Activated naive CD4-positive, alpha-beta T cell treated with anti-CD3 and anti-CD28 coated beads, Interleukin-2, amount 50 U/mL, for 72 hours (primary cell): ENCODE results near the gene DNM2. TPM values are rescaled to one million over a fixed set of nuclear protein-coding genes. Genes with fewer than 3 reads are reported as not detected.
"Not testable (repeated sequence)": the region's sequence is repeated elsewhere in the genome, so short reads cannot be mapped to it uniquely, and the experiment has no call there.

Source experiments
- ATAC-seq, 2 donors: fragments of 150-1000 bp; cut with Tn5 transposase; 2 replicates each; pipeline ENCODE4 v1.10.0; 2021; ENCODE audit warnings: mild to moderate bottlenecking in 2 of 2, moderate library complexity in 2 of 2
- DNase-seq, 2 donors: peaks; one replicate each; pipeline ENCODE4 v3.0.0; 2021 to 2022; ENCODE audit warnings: low spot score in 2 of 2
- H3K27ac Mint-ChIP-seq, 2 donors: one replicate each; pipeline ENCODE4 v1.8.0; 2022; ENCODE audit warnings: mild to moderate bottlenecking in 2 of 2, mixed read lengths in 2 of 2
- H3K36me3 Mint-ChIP-seq, 2 donors: one replicate each; pipeline ENCODE4 v1.8.0; 2022; ENCODE audit warnings: mixed read lengths in 2 of 2
- H3K9me3 Mint-ChIP-seq, 2 donors: one replicate each; pipeline ENCODE4 v1.8.0; 2022; ENCODE audit warnings: mixed read lengths in 2 of 2
- total RNA-seq, 2 donors: library from RNA; stranded (reverse); gene quantifications; one replicate each; pipeline ENCODE4 v1.2.3, GENCODE V29; 2022

DNM2 gene
- total RNA-seq, 2 donors from 2014 or later = 191 to 219 TPM

GRCh38 chr19:10863107-10863717, 145.3 kb downstream of the DNM2 start:
- no peaks in the 10 kb centered on the region for H3K36me3 Mint-ChIP-seq
- DNase-seq (no peak), ATAC-seq (peak in 1 of 2 donors; percentile 13)
- peak overlapping the region; percentile 48 to 65 for H3K27ac Mint-ChIP-seq
- no peaks in the 10 kb centered on the region for H3K9me3 Mint-ChIP-seq

GRCh38 chr19:10864538-10864899, 146.6 kb downstream of the DNM2 start:
- H3K36me3 Mint-ChIP-seq = no peaks in the 10 kb centered on the region
- H3K9me3 Mint-ChIP-seq = no peaks in the 10 kb centered on the region
- DNase-seq (peak; percentile 85 to 87), ATAC-seq (peak; percentile 93 to 95)
- peak overlapping the region in 1 of 2 donors; percentile 48 for H3K27ac Mint-ChIP-seq

- ATAC-seq = no peak
- DNase-seq = no peak
- no peaks in the 10 kb centered on the region for H3K36me3 Mint-ChIP-seq
- no peaks in the 10 kb centered on the region for H3K9me3 Mint-ChIP-seq
- no peak overlapping the region for H3K27ac Mint-ChIP-seq
Observed at GRCh38 chr19:10866495-10866894, 148.6 kb downstream of the DNM2 start.

GRCh38 chr19:10868872-10869547, 151.1 kb downstream of the DNM2 start:
- ATAC-seq (no peak), DNase-seq (no peak)
- Mint-ChIP-seq H3K36me3 (no peaks in the 10 kb centered on the region), H3K9me3 (no peaks in the 10 kb centered on the region), H3K27ac (peak overlapping the region in 1 of 2 donors; percentile 50)

GRCh38 chr19:10869872-10870311, 152.0 kb downstream of the DNM2 start:
- H3K9me3 Mint-ChIP-seq, ATAC-seq, H3K36me3 Mint-ChIP-seq: not testable (repeated sequence)
- DNase-seq = peak in 1 of 2 donors; percentile 67
- peak overlapping the region; percentile 82 to 84 for H3K27ac Mint-ChIP-seq

- ATAC-seq (no peak), DNase-seq (no peak)
- Mint-ChIP-seq H3K27ac (peak overlapping the region; percentile 82 to 84), H3K36me3 (no peaks in the 10 kb centered on the region), H3K9me3 (no peaks in the 10 kb centered on the region)
Observed at GRCh38 chr19:10870501-10870954, 152.6 kb downstream of the DNM2 start.

- H3K36me3 Mint-ChIP-seq = no peaks in the 10 kb centered on the region
- peak; percentile 85 to 90 for ATAC-seq
- peak within 1 kb of the TSS; percentile 82 to 84 for H3K27ac Mint-ChIP-seq
- peak; percentile 99 to 100 for DNase-seq
- H3K9me3 Mint-ChIP-seq = no peaks in the 10 kb centered on the region
Observed at GRCh38 chr19:10870955-10871603, 153.2 kb downstream of the DNM2 start, which contains the start of gene CARM1. Gene CARM1, plus strand, starts transcription at chr19:10871553. Its CDS starts 150 bp downstream, at chr19:10871703.

GRCh38 chr19:10871711-10872545, 154.0 kb downstream of the DNM2 start:
- H3K9me3 Mint-ChIP-seq = no peaks in the 10 kb centered on the region
- no peaks in the 10 kb centered on the region for H3K36me3 Mint-ChIP-seq
- H3K27ac Mint-ChIP-seq = peak overlapping the region; percentile 13 to 79
- DNase-seq = peak; percentile 31 to 71
- ATAC-seq = peak in 1 of 2 donors; percentile 5

- Mint-ChIP-seq H3K36me3 (no peaks in the 10 kb centered on the region), H3K27ac (peak overlapping the region; percentile 13 to 79), H3K9me3 (no peaks in the 10 kb centered on the region)
- ATAC-seq (no peak), DNase-seq (no peak)
Observed at GRCh38 chr19:10872546-10873107, 154.7 kb downstream of the DNM2 start.

- ATAC-seq (no peak), DNase-seq (no peak)
- Mint-ChIP-seq H3K27ac (no peak overlapping the region), H3K36me3 (peaks cover 0 to 1% of the 10 kb centered on the region in 2 donors), H3K9me3 (no peaks in the 10 kb centered on the region)
Observed at GRCh38 chr19:10874024-10874423, 156.1 kb downstream of the DNM2 start.

- peak; percentile 68 to 72 for ATAC-seq
- Mint-ChIP-seq H3K9me3 (no peaks in the 10 kb centered on the region), H3K27ac (peak overlapping the region in 1 of 2 donors; percentile 56), H3K36me3 (peaks cover 0 to 6% of the 10 kb centered on the region in 2 donors)
- peak in 1 of 2 donors; percentile 22 for DNase-seq
Observed at GRCh38 chr19:10876459-10877240, 158.8 kb downstream of the DNM2 start.

GRCh38 chr19:10877608-10878007, 159.7 kb downstream of the DNM2 start:
- not testable (repeated sequence) for ATAC-seq, H3K9me3 Mint-ChIP-seq, H3K36me3 Mint-ChIP-seq, DNase-seq
- H3K27ac Mint-ChIP-seq = peak overlapping the region in 1 of 2 donors; percentile 77

- H3K9me3 Mint-ChIP-seq = no peaks in the 10 kb centered on the region
- peaks cover 0 to 6% of the 10 kb centered on the region in 2 donors for H3K36me3 Mint-ChIP-seq
- DNase-seq (no peak), ATAC-seq (peak in 1 of 2 donors; percentile 22)
- peak overlapping the region; percentile 77 to 92 for H3K27ac Mint-ChIP-seq
Observed at GRCh38 chr19:10878253-10878652, 160.4 kb downstream of the DNM2 start.
